Measurements from ENCODE around the gene ADAM15. TPM values are rescaled to one million over a fixed set of nuclear protein-coding genes. Genes with fewer than 3 reads are reported as not detected.
A peak's percentile ranks its signal among the peaks of the same experiment; 100 is the strongest.

Gene ADAM15
- total RNA-seq, 2 donors from 2014 or later: 30.3 to 33.8 TPM

GRCh38 chr1:155091071-155092051 is 40.2 kb downstream of the ADAM15 start:
- no peak overlapping the region for H3K27ac Mint-ChIP-seq
- ATAC-seq (peak; percentile 80), DNase-seq (peak; percentile 70 to 80 (median 70))
- peaks cover 8% of the 10 kb centered on the region for H3K27me3 Mint-ChIP-seq
- no peaks in the 10 kb centered on the region for H3K36me3 Mint-ChIP-seq (ENCODE audit: low read depth)
- no peak overlapping the region for H3K4me3 Mint-ChIP-seq
- peaks cover 11% of the 10 kb centered on the region for H3K4me1 Mint-ChIP-seq
- no peaks in the 10 kb centered on the region for H3K9me3 ChIP-seq (ENCODE audit: control insufficient read depth, low read length, poor library complexity, severe bottlenecking)

GRCh38 chr1:155092131-155092530 is 41.0 kb downstream of the ADAM15 start:
- H3K9me3 ChIP-seq (ENCODE audit: control insufficient read depth, low read length, poor library complexity, severe bottlenecking): no peaks in the 10 kb centered on the region
- peaks cover 8% of the 10 kb centered on the region for H3K27me3 Mint-ChIP-seq
- H3K36me3 Mint-ChIP-seq (ENCODE audit: low read depth): no peaks in the 10 kb centered on the region
- peaks cover 10% of the 10 kb centered on the region for H3K4me1 Mint-ChIP-seq
- DNase-seq (no peak), ATAC-seq (no peak)
- no peak overlapping the region for H3K27ac Mint-ChIP-seq
- no peak overlapping the region for H3K4me3 Mint-ChIP-seq

- no peaks in the 10 kb centered on the region for H3K9me3 ChIP-seq (ENCODE audit: control insufficient read depth, low read length, poor library complexity, severe bottlenecking)
- H3K27me3 Mint-ChIP-seq: peaks cover 8% of the 10 kb centered on the region
- peak overlapping the region; percentile 36 for H3K4me3 Mint-ChIP-seq
- DNase-seq (no peak), ATAC-seq (no peak)
- peaks cover 10% of the 10 kb centered on the region for H3K4me1 Mint-ChIP-seq
- no peak overlapping the region for H3K27ac Mint-ChIP-seq
- no peaks in the 10 kb centered on the region for H3K36me3 Mint-ChIP-seq (ENCODE audit: low read depth)
These were observed 41.5 kb downstream of the ADAM15 start for GRCh38 chr1:155092641-155093040.

- Mint-ChIP-seq H3K36me3 (ENCODE audit: low read depth) (no peaks in the 10 kb centered on the region), H3K27ac (no peak overlapping the region), H3K4me1 (peaks cover 8% of the 10 kb centered on the region), H3K4me3 (no peak overlapping the region), H3K27me3 (peaks cover 8% of the 10 kb centered on the region)
- ATAC-seq: peak; percentile 66
- H3K9me3 ChIP-seq (ENCODE audit: control insufficient read depth, low read length, poor library complexity, severe bottlenecking): no peaks in the 10 kb centered on the region
- DNase-seq: no peak
These were observed 43.0 kb downstream of the ADAM15 start for GRCh38 chr1:155093911-155094621.

GRCh38 chr1:155094622-155094948 is 43.5 kb downstream of the ADAM15 start:
- Mint-ChIP-seq H3K36me3 (ENCODE audit: low read depth) (no peaks in the 10 kb centered on the region), H3K4me3 (no peak overlapping the region), H3K4me1 (peaks cover 8% of the 10 kb centered on the region), H3K27ac (no peak overlapping the region), H3K27me3 (peaks cover 8% of the 10 kb centered on the region)
- H3K9me3 ChIP-seq (ENCODE audit: control insufficient read depth, low read length, poor library complexity, severe bottlenecking): no peaks in the 10 kb centered on the region
- DNase-seq (no peak), ATAC-seq (no peak)

GRCh38 chr1:155099331-155099730 is 48.2 kb downstream of the ADAM15 start:
- Mint-ChIP-seq H3K27ac (no peak overlapping the region), H3K4me3 (no peak overlapping the region), H3K36me3 (ENCODE audit: low read depth) (no peaks in the 10 kb centered on the region), H3K4me1 (no peaks in the 10 kb centered on the region), H3K27me3 (peaks cover 13% of the 10 kb centered on the region)
- no peaks in the 10 kb centered on the region for H3K9me3 ChIP-seq (ENCODE audit: control insufficient read depth, low read length, poor library complexity, severe bottlenecking)
- DNase-seq (no peak), ATAC-seq (no peak)

GRCh38 chr1:155103325-155103724 is 52.2 kb downstream of the ADAM15 start:
- Mint-ChIP-seq H3K4me3 (no peak overlapping the region), H3K27ac (no peak overlapping the region), H3K36me3 (ENCODE audit: low read depth) (peaks cover 3% of the 10 kb centered on the region), H3K27me3 (peaks cover 17% of the 10 kb centered on the region), H3K4me1 (no peaks in the 10 kb centered on the region)
- ATAC-seq: no peak
- no peak for DNase-seq
- no peaks in the 10 kb centered on the region for H3K9me3 ChIP-seq (ENCODE audit: control insufficient read depth, low read length, poor library complexity, severe bottlenecking)

- no peaks in the 10 kb centered on the region for H3K9me3 ChIP-seq (ENCODE audit: control insufficient read depth, low read length, poor library complexity, severe bottlenecking)
- H3K4me3 Mint-ChIP-seq: no peak overlapping the region
- H3K27ac Mint-ChIP-seq: no peak overlapping the region
- H3K27me3 Mint-ChIP-seq: peaks cover 17% of the 10 kb centered on the region
- no peak for DNase-seq
- peaks cover 3% of the 10 kb centered on the region for H3K36me3 Mint-ChIP-seq (ENCODE audit: low read depth)
- peaks cover 4% of the 10 kb centered on the region for H3K4me1 Mint-ChIP-seq
- ATAC-seq: no peak
These were observed 53.8 kb downstream of the ADAM15 start for GRCh38 chr1:155104605-155105534.

- Mint-ChIP-seq H3K27me3 (peaks cover 22% of the 10 kb centered on the region), H3K27ac (no peak overlapping the region), H3K4me1 (peaks cover 4% of the 10 kb centered on the region), H3K36me3 (ENCODE audit: low read depth) (peaks cover 3% of the 10 kb centered on the region), H3K4me3 (no peak overlapping the region)
- ATAC-seq: no peak
- H3K9me3 ChIP-seq (ENCODE audit: control insufficient read depth, low read length, poor library complexity, severe bottlenecking): no peaks in the 10 kb centered on the region
- DNase-seq: no peak
These were observed 54.5 kb downstream of the ADAM15 start for GRCh38 chr1:155105604-155106011.

- ATAC-seq (no peak), DNase-seq (no peak)
- no peak overlapping the region for H3K4me3 Mint-ChIP-seq
- H3K36me3 Mint-ChIP-seq (ENCODE audit: low read depth): peaks cover 3% of the 10 kb centered on the region
- H3K4me1 Mint-ChIP-seq: peaks cover 4% of the 10 kb centered on the region
- H3K9me3 ChIP-seq (ENCODE audit: control insufficient read depth, low read length, poor library complexity, severe bottlenecking): no peaks in the 10 kb centered on the region
- no peak overlapping the region for H3K27ac Mint-ChIP-seq
- peaks cover 17% of the 10 kb centered on the region for H3K27me3 Mint-ChIP-seq
These were observed 55.7 kb downstream of the ADAM15 start for GRCh38 chr1:155106862-155107261.

GRCh38 chr1:155107309-155108264 is 56.5 kb downstream of the ADAM15 start:
- Mint-ChIP-seq H3K27me3 (peaks cover 17% of the 10 kb centered on the region), H3K36me3 (ENCODE audit: low read depth) (peaks cover 3% of the 10 kb centered on the region), H3K4me3 (no peak overlapping the region), H3K27ac (no peak overlapping the region), H3K4me1 (peaks cover 4% of the 10 kb centered on the region)
- DNase-seq: no peak
- ATAC-seq: no peak
- H3K9me3 ChIP-seq (ENCODE audit: control insufficient read depth, low read length, poor library complexity, severe bottlenecking): no peaks in the 10 kb centered on the region

GRCh38 chr1:155108296-155108695 is 57.2 kb downstream of the ADAM15 start:
- no peaks in the 10 kb centered on the region for H3K9me3 ChIP-seq (ENCODE audit: control insufficient read depth, low read length, poor library complexity, severe bottlenecking)
- Mint-ChIP-seq H3K36me3 (ENCODE audit: low read depth) (peaks cover 3% of the 10 kb centered on the region), H3K27ac (no peak overlapping the region), H3K4me1 (peaks cover 4% of the 10 kb centered on the region), H3K4me3 (no peak overlapping the region), H3K27me3 (peaks cover 17% of the 10 kb centered on the region)
- DNase-seq: no peak
- ATAC-seq: no peak

All from T-helper 17 cell (primary cell).